Stimulated activated naive B cell treated with anti-CD40 and anti-IgM and Interleukin-4, amounts not matched to agents 10 μg/mL and 1 μg/mL and 100 μg/mL, for 72 hours (primary cell): ENCODE measurements around the gene SDHAF3.
"Not testable (repeated sequence)": the region's sequence is repeated elsewhere in the genome, so short reads cannot be mapped to it uniquely, and the experiment has no call there.

Experiments
- ATAC-seq, 2 donors: fragments of 150-1000 bp; cut with Tn5 transposase; replicated peaks; 2 replicates each; pipeline ENCODE4 v1.10.0; 2021; ENCODE audit warnings: moderate library complexity in 1 of 2
- DNase-seq: peaks from one replicate; pipeline ENCODE4 v3.0.0; 2021
- H3K27ac Mint-ChIP-seq: one replicate; pipeline ENCODE4 v1.8.0; 2022; ENCODE audit warnings: mild to moderate bottlenecking, mixed read lengths
- H3K27me3 Mint-ChIP-seq, 2 donors: one replicate each; pipeline ENCODE4 v1.8.0; 2022; ENCODE audit warnings: mixed read lengths in 2 of 2
- H3K36me3 Mint-ChIP-seq, 2 donors: one replicate each; pipeline ENCODE4 v1.8.0; 2022; ENCODE audit warnings: mixed read lengths in 2 of 2, mild to moderate bottlenecking in 1 of 2
- H3K4me1 Mint-ChIP-seq, 2 donors: one replicate each; pipeline ENCODE4 v1.8.0; 2022; ENCODE audit warnings: mixed read lengths in 2 of 2, mild to moderate bottlenecking in 1 of 2
- H3K4me3 Mint-ChIP-seq, 2 donors: one replicate each; pipeline ENCODE4 v1.8.0; 2022; ENCODE audit warnings: mild to moderate bottlenecking in 2 of 2, mixed read lengths in 2 of 2, moderate library complexity in 1 of 2
- H3K9me3 Mint-ChIP-seq, 2 donors: one replicate each; pipeline ENCODE4 v1.8.0; 2022; ENCODE audit warnings: mixed read lengths in 2 of 2, mild to moderate bottlenecking in 1 of 2

The SDHAF3 gene

GRCh38 chr7:97145068-97145467, 27.6 kb downstream of the SDHAF3 start:
- Mint-ChIP-seq H3K4me3 (no peak overlapping the region), H3K9me3 (peaks cover 4 to 8% of the 10 kb centered on the region in 2 donors), H3K27ac (no peak overlapping the region), H3K36me3 (peaks cover 32 to 47% of the 10 kb centered on the region in 2 donors), H3K4me1 (peaks cover 2 to 9% of the 10 kb centered on the region in 2 donors), H3K27me3 (no peaks in the 10 kb centered on the region)
- ATAC-seq (no peak), DNase-seq (no peak)

DNA sequence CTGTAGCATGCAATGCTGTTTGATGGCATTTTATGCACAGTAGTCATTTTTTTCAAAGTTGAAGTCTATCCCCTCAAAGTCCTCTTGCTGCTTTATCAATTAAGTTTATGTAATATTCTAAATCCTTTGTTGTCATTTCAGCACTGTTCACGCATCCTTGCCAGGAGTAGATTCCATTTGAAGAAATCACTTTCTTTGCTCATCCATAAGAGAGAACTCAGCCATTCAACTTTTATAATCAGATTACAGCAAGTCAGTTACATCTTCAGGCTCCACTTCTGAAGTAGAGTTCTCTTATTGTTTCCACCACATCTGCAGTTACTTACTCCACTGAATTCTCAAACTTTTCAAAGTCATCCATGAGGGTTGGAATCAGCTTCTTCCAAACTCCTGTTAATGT, 32.3 kb downstream of the SDHAF3 start:
- ATAC-seq (no peak), DNase-seq (no peak)
- H3K4me3 Mint-ChIP-seq = no peak overlapping the region
- no peaks in the 10 kb centered on the region for H3K9me3 Mint-ChIP-seq
- H3K4me1 Mint-ChIP-seq = peaks cover 3 to 8% of the 10 kb centered on the region in 2 donors
- H3K36me3 Mint-ChIP-seq = peaks cover 13 to 26% of the 10 kb centered on the region in 2 donors
- H3K27me3 Mint-ChIP-seq = no peaks in the 10 kb centered on the region
- no peak overlapping the region for H3K27ac Mint-ChIP-seq

- H3K4me1 Mint-ChIP-seq = peaks cover 3 to 7% of the 10 kb centered on the region in 2 donors
- H3K27ac Mint-ChIP-seq = no peak overlapping the region
- H3K36me3 Mint-ChIP-seq = peaks cover 17 to 41% of the 10 kb centered on the region in 2 donors
- peaks cover 3 to 5% of the 10 kb centered on the region in 2 donors for H3K9me3 Mint-ChIP-seq
- H3K27me3 Mint-ChIP-seq = no peaks in the 10 kb centered on the region
- ATAC-seq (no peak), DNase-seq (no peak)
- no peak overlapping the region for H3K4me3 Mint-ChIP-seq
Measured at GRCh38 chr7:97155897-97156418, 38.5 kb downstream of the SDHAF3 start.

- Mint-ChIP-seq H3K4me1 (peaks cover 4 to 11% of the 10 kb centered on the region in 2 donors), H3K36me3 (peaks cover 30 to 51% of the 10 kb centered on the region in 2 donors)
- not testable (repeated sequence) for DNase-seq, H3K27ac Mint-ChIP-seq, ATAC-seq, H3K4me3 Mint-ChIP-seq, H3K9me3 Mint-ChIP-seq, H3K27me3 Mint-ChIP-seq
Measured at GRCh38 chr7:97159984-97160383, 42.5 kb downstream of the SDHAF3 start.

DNA sequence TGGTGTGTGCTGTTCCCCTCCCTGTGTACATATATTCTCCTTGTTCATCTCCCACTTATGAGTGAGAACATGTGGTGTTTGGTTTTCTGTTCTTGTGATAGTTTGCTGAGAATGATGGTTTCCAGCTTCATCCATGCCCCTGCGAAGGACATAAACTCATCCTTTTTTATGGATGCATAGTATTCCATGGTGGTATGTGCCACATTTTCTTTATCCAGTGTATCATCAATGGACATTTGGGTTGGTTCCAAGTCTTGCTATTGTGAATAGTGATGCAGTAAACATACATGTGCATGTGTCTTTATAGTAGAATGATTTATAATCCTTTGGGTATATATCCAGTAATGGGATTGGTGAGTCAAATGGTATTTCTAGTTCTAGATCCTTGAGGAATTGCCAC, 44.1 kb downstream of the SDHAF3 start:
- peaks cover 7 to 17% of the 10 kb centered on the region in 2 donors for H3K4me1 Mint-ChIP-seq
- not testable (repeated sequence) for H3K4me3 Mint-ChIP-seq, ATAC-seq, H3K27me3 Mint-ChIP-seq, H3K27ac Mint-ChIP-seq, DNase-seq
- H3K36me3 Mint-ChIP-seq = peaks cover 41 to 63% of the 10 kb centered on the region in 2 donors
- H3K9me3 Mint-ChIP-seq = peaks cover 9 to 13% of the 10 kb centered on the region in 2 donors

DNA sequence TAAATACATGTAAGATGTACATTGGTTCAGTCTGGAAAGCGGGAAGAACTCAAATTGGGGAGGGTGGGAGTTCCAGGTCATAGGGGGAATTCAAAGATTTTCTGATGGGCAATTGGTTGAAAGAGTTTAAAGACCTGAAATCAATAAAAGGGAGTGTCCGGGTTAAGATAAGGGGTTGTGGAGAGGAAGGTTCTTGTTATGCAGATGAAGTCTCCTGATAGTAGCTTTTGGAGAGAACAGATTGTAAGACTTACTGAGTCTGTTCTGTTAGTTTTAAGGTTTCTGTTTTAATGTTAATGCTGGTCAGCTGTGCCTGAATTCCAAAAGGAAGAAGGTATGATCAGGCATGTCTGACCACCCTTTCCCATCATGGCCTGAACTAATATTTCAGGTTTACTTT, 48.8 kb downstream of the SDHAF3 start:
- H3K4me3 Mint-ChIP-seq = no peak overlapping the region
- DNase-seq = no peak
- peaks cover 41 to 55% of the 10 kb centered on the region in 2 donors for H3K36me3 Mint-ChIP-seq
- H3K4me1 Mint-ChIP-seq = peaks cover 7 to 33% of the 10 kb centered on the region in 2 donors
- no peak overlapping the region for H3K27ac Mint-ChIP-seq
- peaks cover 10 to 11% of the 10 kb centered on the region in 2 donors for H3K9me3 Mint-ChIP-seq
- H3K27me3 Mint-ChIP-seq = no peaks in the 10 kb centered on the region
- no peak for ATAC-seq

DNA sequence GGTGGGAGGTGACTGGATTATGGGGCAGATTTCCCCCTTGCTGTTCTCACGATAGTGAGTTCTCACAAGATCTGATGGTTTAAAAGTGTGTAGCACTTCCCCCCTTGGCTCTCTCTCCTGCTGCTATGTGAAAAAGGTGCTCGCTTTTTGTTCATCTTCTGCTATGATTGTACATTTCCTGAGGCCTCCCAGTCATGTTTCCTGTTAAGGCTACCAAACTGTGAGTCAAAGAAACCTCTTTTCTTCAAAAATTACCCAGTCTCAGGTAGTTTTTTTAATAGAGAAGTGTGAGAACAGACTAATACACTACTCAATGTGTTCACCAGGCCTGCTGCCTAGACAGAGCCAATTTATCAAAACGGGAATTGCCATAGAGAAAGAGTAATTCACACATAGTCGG, 49.7 kb downstream of the SDHAF3 start:
- Mint-ChIP-seq H3K27me3 (no peaks in the 10 kb centered on the region), H3K36me3 (peaks cover 35 to 46% of the 10 kb centered on the region in 2 donors), H3K4me3 (no peak overlapping the region), H3K9me3 (peaks cover 10 to 11% of the 10 kb centered on the region in 2 donors), H3K27ac (peak overlapping the region; percentile 31), H3K4me1 (peaks cover 5 to 28% of the 10 kb centered on the region in 2 donors)
- ATAC-seq (no peak), DNase-seq (no peak)

DNA sequence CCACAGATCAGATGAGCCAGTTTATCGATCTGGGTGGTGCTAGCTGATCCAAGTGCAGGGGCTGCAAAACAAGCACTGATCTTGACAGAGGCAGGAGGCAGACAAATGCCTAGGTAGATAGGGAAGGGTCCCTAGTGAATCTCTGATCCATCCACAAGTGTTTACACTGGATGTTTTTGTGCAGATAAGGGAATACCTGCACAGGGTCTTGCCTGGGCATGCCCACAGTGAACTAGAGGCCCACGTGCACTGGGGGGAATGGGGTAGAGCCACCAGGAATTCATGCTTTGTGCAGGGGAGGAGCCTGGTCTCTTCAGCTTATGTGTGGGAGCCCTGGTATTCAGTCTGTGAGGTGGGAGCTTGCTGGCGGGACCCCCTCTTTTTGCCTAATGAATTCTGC, 50.3 kb downstream of the SDHAF3 start:
- no peak for DNase-seq
- ATAC-seq = no peak
- peaks cover 3 to 23% of the 10 kb centered on the region in 2 donors for H3K4me1 Mint-ChIP-seq
- no peak overlapping the region for H3K4me3 Mint-ChIP-seq
- H3K9me3 Mint-ChIP-seq = peaks cover 10 to 11% of the 10 kb centered on the region in 2 donors
- H3K36me3 Mint-ChIP-seq = peaks cover 31 to 41% of the 10 kb centered on the region in 2 donors
- H3K27me3 Mint-ChIP-seq = no peaks in the 10 kb centered on the region
- H3K27ac Mint-ChIP-seq = peak overlapping the region; percentile 31

GRCh38 chr7:97174303-97174702, 56.8 kb downstream of the SDHAF3 start:
- no peaks in the 10 kb centered on the region for H3K27me3 Mint-ChIP-seq
- ATAC-seq (no peak), DNase-seq (no peak)
- no peaks in the 10 kb centered on the region for H3K9me3 Mint-ChIP-seq
- H3K36me3 Mint-ChIP-seq = peaks cover 0 to 2% of the 10 kb centered on the region in 2 donors
- H3K4me3 Mint-ChIP-seq = no peak overlapping the region
- peaks cover 2 to 3% of the 10 kb centered on the region in 2 donors for H3K4me1 Mint-ChIP-seq
- no peak overlapping the region for H3K27ac Mint-ChIP-seq

GRCh38 chr7:97179454-97180104, 62.1 kb downstream of the SDHAF3 start:
- ATAC-seq = peak; percentile 62 to 73

DNA sequence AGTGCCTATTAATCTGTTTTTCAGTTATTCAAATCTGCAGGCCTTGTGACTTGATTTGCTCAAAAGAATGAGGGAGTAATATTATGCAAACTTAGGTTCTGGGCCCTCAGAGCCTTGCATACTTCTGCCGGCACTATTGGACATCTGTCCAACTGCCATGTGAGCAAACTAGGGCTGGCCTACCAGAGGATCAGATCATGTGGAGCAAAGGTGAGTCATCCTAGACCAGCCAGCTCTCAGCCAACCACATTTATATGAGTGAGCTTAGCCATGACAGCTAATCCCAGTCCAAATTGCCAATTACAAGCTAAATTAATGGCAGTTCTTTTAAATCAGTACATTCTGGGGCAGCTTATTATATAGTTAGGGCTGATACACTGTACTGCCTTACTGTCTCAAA, 69.6 kb downstream of the SDHAF3 start:
- Mint-ChIP-seq H3K27ac (no peak overlapping the region), H3K36me3 (peaks cover 13 to 27% of the 10 kb centered on the region in 2 donors), H3K4me1 (peaks cover 3 to 7% of the 10 kb centered on the region in 2 donors), H3K27me3 (peaks cover 12 to 14% of the 10 kb centered on the region in 2 donors), H3K4me3 (no peak overlapping the region), H3K9me3 (no peaks in the 10 kb centered on the region)
- DNase-seq (no peak), ATAC-seq (no peak)

More at GRCh38 chr7:97179454-97180104, 62.1 kb downstream of the SDHAF3 start:
- peaks cover 6 to 12% of the 10 kb centered on the region in 2 donors for H3K4me1 Mint-ChIP-seq
- peaks cover 9 to 22% of the 10 kb centered on the region in 2 donors for H3K36me3 Mint-ChIP-seq
- no peak overlapping the region for H3K27ac Mint-ChIP-seq
- no peak overlapping the region for H3K4me3 Mint-ChIP-seq
- H3K9me3 Mint-ChIP-seq = no peaks in the 10 kb centered on the region
- no peaks in the 10 kb centered on the region for H3K27me3 Mint-ChIP-seq
- DNase-seq = peak; percentile 13

GRCh38 chr7:97196174-97196573, 78.7 kb downstream of the SDHAF3 start:
- not testable (repeated sequence) for H3K36me3 Mint-ChIP-seq, H3K4me3 Mint-ChIP-seq, H3K27ac Mint-ChIP-seq, DNase-seq, ATAC-seq, H3K4me1 Mint-ChIP-seq
- peaks cover 9 to 11% of the 10 kb centered on the region in 2 donors for H3K9me3 Mint-ChIP-seq
- H3K27me3 Mint-ChIP-seq = peaks cover 20 to 39% of the 10 kb centered on the region in 2 donors

DNA sequence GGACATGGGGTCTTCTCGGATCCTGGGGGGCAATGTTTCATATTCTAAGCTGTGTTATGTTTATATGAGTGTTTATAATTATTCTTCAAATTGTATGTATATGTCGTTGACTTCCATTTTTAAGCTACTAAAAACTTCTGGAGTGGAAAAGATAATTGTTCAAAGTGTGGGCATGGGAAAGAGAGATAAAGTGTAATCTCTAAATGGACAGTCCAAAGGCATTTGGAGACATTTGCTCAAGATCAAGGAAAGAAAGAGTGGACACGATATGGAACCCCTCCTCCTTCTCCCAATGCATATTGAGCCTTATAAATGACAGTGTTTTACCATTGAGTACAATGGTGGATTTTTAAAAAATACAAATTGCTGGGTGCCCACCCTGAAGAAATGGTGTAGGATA, 81.1 kb downstream of the SDHAF3 start:
- no peaks in the 10 kb centered on the region for H3K36me3 Mint-ChIP-seq
- H3K4me1 Mint-ChIP-seq = no peaks in the 10 kb centered on the region
- H3K27ac Mint-ChIP-seq = no peak overlapping the region
- H3K27me3 Mint-ChIP-seq = peaks cover 12 to 22% of the 10 kb centered on the region in 2 donors
- no peak for ATAC-seq
- H3K4me3 Mint-ChIP-seq = no peak overlapping the region
- peaks cover 9 to 11% of the 10 kb centered on the region in 2 donors for H3K9me3 Mint-ChIP-seq
- no peak for DNase-seq

GRCh38 chr7:97200018-97200417, 82.5 kb downstream of the SDHAF3 start:
- Mint-ChIP-seq H3K27me3 (peaks cover 6 to 14% of the 10 kb centered on the region in 2 donors), H3K4me1 (no peaks in the 10 kb centered on the region), H3K4me3 (no peak overlapping the region), H3K36me3 (no peaks in the 10 kb centered on the region), H3K27ac (no peak overlapping the region), H3K9me3 (peaks cover 2 to 6% of the 10 kb centered on the region in 2 donors)
- DNase-seq (no peak), ATAC-seq (no peak)

DNA sequence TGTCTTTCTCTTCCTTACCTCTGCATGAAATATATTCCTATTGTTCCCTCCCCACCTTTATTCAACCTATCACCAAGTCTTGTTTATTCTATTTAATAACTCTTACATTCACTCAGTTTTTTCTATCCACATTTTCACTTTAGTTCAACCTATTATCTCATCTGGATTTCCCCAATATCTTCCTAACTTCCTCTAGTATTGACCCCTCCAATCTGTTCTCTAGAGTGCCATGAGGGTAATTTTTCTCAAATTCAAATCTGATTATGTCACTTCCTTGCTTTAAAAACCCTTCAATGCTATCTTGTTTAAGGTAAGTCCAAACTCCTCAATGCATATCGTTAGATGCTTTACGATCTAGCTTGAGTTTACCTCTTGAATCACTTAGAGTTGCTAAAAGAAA, 86.5 kb downstream of the SDHAF3 start:
- no peaks in the 10 kb centered on the region for H3K36me3 Mint-ChIP-seq
- DNase-seq = no peak
- no peak overlapping the region for H3K27ac Mint-ChIP-seq
- H3K9me3 Mint-ChIP-seq = no peaks in the 10 kb centered on the region
- no peaks in the 10 kb centered on the region for H3K27me3 Mint-ChIP-seq
- no peak overlapping the region for H3K4me3 Mint-ChIP-seq
- no peak for ATAC-seq
- H3K4me1 Mint-ChIP-seq = no peaks in the 10 kb centered on the region
